ENCODE data around the gene SLIT3.

SLIT3 gene

DNA sequence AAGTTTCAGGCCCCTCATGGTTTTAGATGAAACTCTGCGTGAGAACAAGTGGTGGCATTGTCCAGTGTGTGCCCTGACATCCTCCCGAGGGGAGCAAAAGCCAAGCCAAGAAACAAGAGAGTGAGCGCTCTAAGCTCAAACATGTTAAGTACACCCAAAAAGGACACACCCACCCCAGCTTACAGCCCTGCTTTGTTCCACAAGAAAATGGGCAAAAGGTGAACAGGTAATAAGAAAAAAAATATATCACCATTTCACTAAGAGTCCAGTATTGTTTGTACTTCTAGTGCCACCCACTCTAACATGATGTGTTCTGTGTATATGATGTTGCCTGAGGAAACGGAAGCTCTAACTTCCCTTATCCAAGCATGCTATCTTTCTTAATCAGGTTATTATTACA lies 278.2 kb downstream of the SLIT3 start:
- H3K9ac ChIP-seq (ENCODE audit: insufficient read length), result no peak overlapping the region
- DNase-seq (ENCODE audit: low read depth, low spot score), result no peak
- H3K27ac ChIP-seq, result no peak overlapping the region
- no peaks in the 10 kb centered on the region for H3K9me3 ChIP-seq (ENCODE audit: low read depth, low read length)
- no peaks in the 10 kb centered on the region for H3K36me3 ChIP-seq (ENCODE audit: insufficient read depth, low read length)
- H3K4me3 ChIP-seq, result no peak overlapping the region
- TF ChIP-seq FOXP2 (optimal IDR thresholded peaks at IDR 0.05; ENCODE audit: control extremely low read depth, extremely low read length, insufficient read depth) (no peak), EZH2 (IDR thresholded peaks at IDR 0.05) (no peak), POLR2AphosphoS5 (IDR thresholded peaks at IDR 0.05; ENCODE audit: borderline replicate concordance, low read depth, low read length) (no peak)

DNA sequence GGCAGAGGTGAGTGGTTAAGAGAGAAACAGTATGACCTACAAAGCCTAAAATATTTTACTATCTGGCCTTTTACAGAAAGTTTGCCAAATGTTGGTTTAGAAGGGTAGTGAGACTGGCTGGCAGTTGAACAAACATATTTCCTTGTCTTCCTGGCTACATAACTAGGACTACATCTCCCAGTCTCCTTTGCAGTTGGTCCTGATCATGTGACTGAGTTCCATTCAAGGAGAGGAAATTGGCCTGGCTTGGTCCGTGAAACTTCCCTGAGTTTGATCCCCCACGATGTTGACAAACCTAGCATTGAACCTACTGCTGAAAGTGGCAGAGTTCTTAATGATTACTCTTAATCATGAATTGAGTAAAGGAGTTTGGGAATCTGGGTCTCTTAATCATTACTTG lies 280.8 kb downstream of the SLIT3 start:
- Histone ChIP-seq H3K9ac (ENCODE audit: insufficient read length) (no peak overlapping the region), H3K27ac (no peak overlapping the region), H3K9me3 (ENCODE audit: low read depth, low read length) (no peaks in the 10 kb centered on the region), H3K4me3 (no peak overlapping the region), H3K36me3 (ENCODE audit: insufficient read depth, low read length) (no peaks in the 10 kb centered on the region)
- TF ChIP-seq FOXP2 (optimal IDR thresholded peaks at IDR 0.05; ENCODE audit: control extremely low read depth, extremely low read length, insufficient read depth), result no peak
- no peak for TF ChIP-seq EZH2 (IDR thresholded peaks at IDR 0.05)
- TF ChIP-seq POLR2AphosphoS5 (IDR thresholded peaks at IDR 0.05; ENCODE audit: borderline replicate concordance, low read depth, low read length), result no peak
- DNase-seq (ENCODE audit: low read depth, low spot score), result no peak

DNA sequence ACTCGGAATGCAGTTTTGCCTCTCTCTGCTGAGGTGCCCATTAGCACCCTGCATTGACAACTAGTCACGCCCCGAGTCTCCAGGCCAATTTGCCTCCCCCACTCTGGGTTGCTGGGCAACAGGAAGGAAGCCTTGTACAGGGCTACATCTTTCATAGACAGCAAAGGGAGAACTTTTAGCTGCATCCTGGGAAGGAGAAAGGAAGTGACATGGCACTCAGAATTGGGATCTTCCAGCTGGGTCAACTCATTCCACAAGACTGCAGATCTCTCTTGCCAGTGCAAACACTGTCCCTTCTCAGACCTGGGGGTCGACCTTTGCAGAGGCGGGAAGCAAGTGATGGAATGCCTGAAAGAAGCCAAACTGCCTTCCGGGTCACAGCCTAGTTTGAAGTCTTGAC lies 282.0 kb downstream of the SLIT3 start:
- Histone ChIP-seq H3K4me3 (no peak overlapping the region), H3K9ac (ENCODE audit: insufficient read length) (no peak overlapping the region)
- no peak for TF ChIP-seq POLR2AphosphoS5 (IDR thresholded peaks at IDR 0.05; ENCODE audit: borderline replicate concordance, low read depth, low read length)
- TF ChIP-seq FOXP2 (optimal IDR thresholded peaks at IDR 0.05; ENCODE audit: control extremely low read depth, extremely low read length, insufficient read depth), result no peak
- no peak for TF ChIP-seq EZH2 (IDR thresholded peaks at IDR 0.05)

DNA sequence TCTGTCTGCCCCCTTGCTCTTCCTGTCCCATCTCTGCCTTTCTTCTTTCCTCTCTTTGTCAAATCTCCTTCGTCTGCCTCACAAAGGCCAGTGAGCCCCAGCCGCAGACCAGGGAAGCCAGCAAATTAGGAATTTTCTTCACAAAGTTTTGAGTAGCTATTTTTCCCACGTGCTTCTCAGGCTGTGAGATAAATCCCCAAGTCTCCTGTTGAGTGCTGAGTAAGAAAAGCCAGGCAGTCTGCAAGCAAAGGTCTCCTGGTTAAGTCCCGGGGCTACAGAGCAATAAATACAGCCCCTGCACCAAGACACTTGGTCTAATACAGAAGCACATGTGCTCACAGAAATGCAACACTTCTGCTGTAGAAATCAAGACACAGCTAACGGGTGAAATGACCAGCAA lies 284.9 kb downstream of the SLIT3 start:
- Histone ChIP-seq H3K4me3 (no peak overlapping the region), H3K36me3 (ENCODE audit: insufficient read depth, low read length) (no peaks in the 10 kb centered on the region), H3K9me3 (ENCODE audit: low read depth, low read length) (no peaks in the 10 kb centered on the region), H3K9ac (ENCODE audit: insufficient read length) (no peak overlapping the region), H3K27ac (no peak overlapping the region)
- no peak for TF ChIP-seq EZH2 (IDR thresholded peaks at IDR 0.05)
- no peak for TF ChIP-seq FOXP2 (optimal IDR thresholded peaks at IDR 0.05; ENCODE audit: control extremely low read depth, extremely low read length, insufficient read depth)
- no peak for TF ChIP-seq POLR2AphosphoS5 (IDR thresholded peaks at IDR 0.05; ENCODE audit: borderline replicate concordance, low read depth, low read length)
- DNase-seq (ENCODE audit: low read depth, low spot score), result no peak

More for the DNA sequence above, 282.0 kb downstream of the SLIT3 start:
- DNase-seq (ENCODE audit: low read depth, low spot score), result no peak
- Histone ChIP-seq H3K9me3 (ENCODE audit: low read depth, low read length) (no peaks in the 10 kb centered on the region), H3K27ac (no peak overlapping the region), H3K36me3 (ENCODE audit: insufficient read depth, low read length) (no peaks in the 10 kb centered on the region)

DNA sequence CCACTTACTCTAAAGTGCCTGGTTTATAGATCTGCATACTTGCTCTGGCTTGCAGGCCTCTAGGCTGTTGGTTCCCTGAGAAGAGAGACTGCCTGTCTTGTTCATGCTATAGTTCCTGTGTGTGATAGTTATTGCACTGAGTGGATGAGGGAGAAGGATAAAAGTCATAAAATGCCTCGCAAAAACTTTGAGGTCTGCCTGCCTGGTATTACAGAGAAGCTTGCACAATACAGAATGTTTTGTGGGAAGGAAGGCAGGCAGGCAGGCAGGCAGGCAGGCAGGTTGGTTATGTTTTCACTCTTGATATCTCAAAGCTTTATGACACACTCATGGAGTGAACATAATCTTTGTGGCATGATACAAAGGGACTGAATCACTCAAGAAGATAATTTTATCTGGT lies 287.1 kb downstream of the SLIT3 start:
- H3K4me3 ChIP-seq, result no peak overlapping the region
- no peaks in the 10 kb centered on the region for H3K36me3 ChIP-seq (ENCODE audit: insufficient read depth, low read length)
- H3K9me3 ChIP-seq (ENCODE audit: low read depth, low read length), result no peaks in the 10 kb centered on the region
- no peak overlapping the region for H3K9ac ChIP-seq (ENCODE audit: insufficient read length)
- no peak overlapping the region for H3K27ac ChIP-seq
- TF ChIP-seq EZH2 (IDR thresholded peaks at IDR 0.05), result no peak
- TF ChIP-seq FOXP2 (optimal IDR thresholded peaks at IDR 0.05; ENCODE audit: control extremely low read depth, extremely low read length, insufficient read depth), result no peak
- TF ChIP-seq POLR2AphosphoS5 (IDR thresholded peaks at IDR 0.05; ENCODE audit: borderline replicate concordance, low read depth, low read length), result no peak
- no peak for DNase-seq (ENCODE audit: low read depth, low spot score)

DNA sequence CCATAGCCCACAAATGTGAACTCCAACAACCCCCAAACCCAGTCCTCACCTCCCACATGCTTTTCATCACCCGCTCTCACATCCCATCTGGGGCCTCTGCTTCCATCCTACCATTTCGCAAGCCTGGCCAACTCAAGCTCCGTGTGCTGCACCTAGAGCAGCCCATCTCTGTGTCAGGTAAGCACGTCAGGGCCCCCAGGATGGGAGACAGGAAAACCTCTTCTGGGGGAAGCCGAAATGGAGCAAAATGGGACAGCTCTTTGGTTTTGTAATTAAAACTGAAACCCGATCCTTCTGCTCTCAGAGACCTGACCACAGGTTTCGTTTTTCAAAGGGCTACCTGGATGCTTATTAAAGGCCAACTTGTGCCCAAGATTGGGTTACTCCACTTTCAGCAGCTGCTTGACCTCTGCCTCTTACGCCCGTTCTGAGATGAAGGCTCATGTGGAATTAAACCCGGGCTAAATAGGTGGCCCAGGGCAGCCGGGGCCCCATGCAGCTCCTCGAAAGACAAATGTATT lies 287.7 kb downstream of the SLIT3 start:
- DNase-seq (ENCODE audit: low read depth, low spot score), result no peak
- Histone ChIP-seq H3K36me3 (ENCODE audit: insufficient read depth, low read length) (no peaks in the 10 kb centered on the region), H3K9me3 (ENCODE audit: low read depth, low read length) (no peaks in the 10 kb centered on the region), H3K4me3 (no peak overlapping the region), H3K27ac (no peak overlapping the region), H3K9ac (ENCODE audit: insufficient read length) (no peak overlapping the region)
- TF ChIP-seq POLR2AphosphoS5 (IDR thresholded peaks at IDR 0.05; ENCODE audit: borderline replicate concordance, low read depth, low read length) (no peak), FOXP2 (optimal IDR thresholded peaks at IDR 0.05; ENCODE audit: control extremely low read depth, extremely low read length, insufficient read depth) (no peak), EZH2 (IDR thresholded peaks at IDR 0.05) (no peak)

DNA sequence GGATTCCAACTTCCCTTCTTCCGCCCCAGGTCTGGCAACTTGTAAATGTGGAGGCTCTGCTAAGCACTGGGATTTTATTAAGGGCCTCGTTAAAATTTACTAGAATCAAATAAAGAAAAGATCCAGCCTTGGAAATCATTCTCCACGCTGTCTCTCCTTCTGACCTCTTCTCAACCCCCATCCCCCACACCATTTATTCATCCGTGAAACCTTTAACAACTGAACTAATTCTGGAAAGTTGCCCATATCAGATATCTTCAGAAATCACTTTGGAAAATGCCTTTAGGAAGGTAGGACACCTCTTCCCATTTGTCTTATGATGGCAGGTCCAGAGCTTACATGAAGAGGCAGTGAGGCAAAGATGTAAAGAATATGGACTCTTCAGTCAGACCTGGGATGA lies 288.5 kb downstream of the SLIT3 start:
- Histone ChIP-seq H3K36me3 (ENCODE audit: insufficient read depth, low read length) (no peaks in the 10 kb centered on the region), H3K27ac (no peak overlapping the region), H3K9ac (ENCODE audit: insufficient read length) (no peak overlapping the region), H3K9me3 (ENCODE audit: low read depth, low read length) (no peaks in the 10 kb centered on the region), H3K4me3 (no peak overlapping the region)
- TF ChIP-seq FOXP2 (optimal IDR thresholded peaks at IDR 0.05; ENCODE audit: control extremely low read depth, extremely low read length, insufficient read depth) (no peak), POLR2AphosphoS5 (IDR thresholded peaks at IDR 0.05; ENCODE audit: borderline replicate concordance, low read depth, low read length) (no peak), EZH2 (IDR thresholded peaks at IDR 0.05) (no peak)
- no peak for DNase-seq (ENCODE audit: low read depth, low spot score)

DNA sequence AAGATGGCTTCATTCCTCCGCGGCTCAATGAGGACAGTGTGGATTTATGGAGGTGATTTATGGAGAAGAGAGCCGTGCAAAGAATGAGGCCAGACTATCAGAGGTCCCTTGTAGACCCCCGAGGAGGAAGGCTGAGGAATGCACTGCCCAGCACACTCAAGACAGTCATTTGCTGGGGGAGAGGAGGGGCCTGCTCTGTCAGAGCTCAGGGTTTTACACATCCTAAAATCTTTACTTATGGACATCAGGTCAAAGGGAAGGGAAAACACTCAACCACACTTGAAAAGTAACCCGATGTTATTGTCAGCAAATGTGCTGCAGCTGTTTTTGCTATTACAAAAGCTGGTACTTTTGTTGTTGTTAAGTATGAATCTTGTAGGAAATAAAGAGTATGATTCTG lies 289.5 kb downstream of the SLIT3 start:
- no peak for TF ChIP-seq FOXP2 (optimal IDR thresholded peaks at IDR 0.05; ENCODE audit: control extremely low read depth, extremely low read length, insufficient read depth)
- no peak for TF ChIP-seq EZH2 (IDR thresholded peaks at IDR 0.05)
- TF ChIP-seq POLR2AphosphoS5 (IDR thresholded peaks at IDR 0.05; ENCODE audit: borderline replicate concordance, low read depth, low read length), result no peak
- Histone ChIP-seq H3K9ac (ENCODE audit: insufficient read length) (no peak overlapping the region), H3K9me3 (ENCODE audit: low read depth, low read length) (no peaks in the 10 kb centered on the region), H3K27ac (no peak overlapping the region), H3K36me3 (ENCODE audit: insufficient read depth, low read length) (no peaks in the 10 kb centered on the region), H3K4me3 (no peak overlapping the region)
- no peak for DNase-seq (ENCODE audit: low read depth, low spot score)

DNA sequence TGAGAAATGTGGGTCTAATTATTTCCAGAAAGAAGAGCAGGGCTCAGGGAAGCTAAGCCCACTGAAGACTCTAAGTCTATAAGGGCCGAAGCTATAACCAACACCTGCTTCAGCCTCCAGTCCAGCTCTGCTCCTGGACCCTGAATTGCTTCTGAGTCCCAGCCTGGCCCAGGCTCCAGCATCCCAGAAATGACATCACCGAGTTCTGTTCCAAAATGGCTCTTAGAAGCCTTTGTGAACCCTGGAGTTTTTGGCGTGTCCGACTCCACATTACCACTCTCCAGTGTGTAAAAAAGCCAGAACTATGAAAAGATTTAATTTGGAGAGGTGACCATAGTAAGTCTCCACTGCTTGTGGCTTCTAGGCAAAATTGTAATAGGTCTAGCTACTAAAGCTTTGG lies 289.9 kb downstream of the SLIT3 start:
- Histone ChIP-seq H3K27ac (no peak overlapping the region), H3K9ac (ENCODE audit: insufficient read length) (no peak overlapping the region), H3K36me3 (ENCODE audit: insufficient read depth, low read length) (no peaks in the 10 kb centered on the region), H3K9me3 (ENCODE audit: low read depth, low read length) (no peaks in the 10 kb centered on the region), H3K4me3 (no peak overlapping the region)
- no peak for DNase-seq (ENCODE audit: low read depth, low spot score)
- TF ChIP-seq EZH2 (IDR thresholded peaks at IDR 0.05), result no peak
- TF ChIP-seq FOXP2 (optimal IDR thresholded peaks at IDR 0.05; ENCODE audit: control extremely low read depth, extremely low read length, insufficient read depth), result no peak
- no peak for TF ChIP-seq POLR2AphosphoS5 (IDR thresholded peaks at IDR 0.05; ENCODE audit: borderline replicate concordance, low read depth, low read length)

Data from SK-N-MC (cell line).